GM18508 (cell line): Measurements from ENCODE around the gene TALDO1.

Experiments used
- ATAC-seq: cut with Tn5 transposase; IDR thresholded peaks from one replicate; pipeline ENCODE4 v1.9.1; 2021; ENCODE audit warnings: moderate number of reproducible peaks; ENCODE audit not compliant: insufficient read depth, unreplicated experiment

Gene TALDO1

DNA sequence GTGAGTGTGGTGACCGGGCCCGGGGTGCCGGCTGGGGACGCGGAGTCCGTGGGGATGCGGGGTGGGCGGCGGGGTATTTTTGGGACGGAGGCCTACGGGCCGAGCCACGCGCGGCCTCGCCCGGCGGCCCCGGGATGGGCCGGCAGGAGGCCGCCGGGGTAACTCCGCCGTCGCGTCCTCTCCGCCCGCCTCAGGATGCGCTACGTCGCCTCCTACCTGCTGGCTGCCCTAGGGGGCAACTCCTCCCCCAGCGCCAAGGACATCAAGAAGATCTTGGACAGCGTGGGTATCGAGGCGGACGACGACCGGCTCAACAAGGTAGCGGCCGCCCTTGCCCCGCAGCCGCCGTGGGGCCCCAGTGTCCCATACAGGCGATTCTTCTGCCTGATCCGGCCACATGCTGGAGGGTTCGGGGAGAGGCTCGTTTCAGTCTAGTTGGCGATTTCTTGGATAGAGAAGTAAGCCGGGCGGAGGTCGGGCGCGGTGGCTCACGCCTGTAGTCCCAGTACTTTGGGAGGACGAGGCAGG is 62.8 kb downstream of the TALDO1 start:
- ATAC-seq: no peak

DNA sequence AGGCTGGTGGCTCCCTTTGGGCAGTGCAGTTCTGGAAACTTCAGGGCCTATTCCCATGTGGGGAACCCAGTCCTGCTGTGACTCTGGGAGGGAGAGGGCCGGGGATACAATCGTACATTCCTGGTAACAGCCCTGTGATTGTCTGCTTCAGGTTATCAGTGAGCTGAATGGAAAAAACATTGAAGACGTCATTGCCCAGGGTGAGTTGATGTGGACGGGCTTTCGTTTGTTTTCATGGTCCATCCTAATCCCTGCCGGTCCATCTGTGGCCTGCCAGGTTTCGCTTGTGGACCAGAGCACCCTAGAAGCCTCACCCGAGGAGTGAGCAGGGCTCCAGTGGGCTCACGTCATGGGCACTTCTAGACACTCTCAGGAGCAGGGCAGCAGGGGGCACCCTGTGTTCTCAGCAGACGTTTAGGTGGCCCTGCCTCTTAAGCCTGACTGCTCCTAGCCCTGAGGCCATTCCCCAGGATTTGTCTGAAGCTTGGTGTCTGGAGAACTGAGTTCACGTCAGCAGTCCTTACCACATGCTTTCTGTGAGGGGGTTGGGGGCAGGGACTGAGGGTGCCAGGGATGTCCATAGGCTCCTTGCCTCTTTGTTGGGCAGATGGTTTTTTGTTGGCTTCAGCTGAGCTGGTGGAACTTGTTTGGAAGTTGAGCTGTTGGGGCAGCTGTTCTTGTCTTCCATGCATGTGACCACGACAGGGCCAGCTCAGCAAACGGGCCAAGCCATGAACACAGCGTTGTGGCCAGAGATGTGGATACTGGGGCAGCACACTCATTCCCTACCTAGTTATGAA is 64.4 kb downstream of the TALDO1 start:
- ATAC-seq: no peak

DNA sequence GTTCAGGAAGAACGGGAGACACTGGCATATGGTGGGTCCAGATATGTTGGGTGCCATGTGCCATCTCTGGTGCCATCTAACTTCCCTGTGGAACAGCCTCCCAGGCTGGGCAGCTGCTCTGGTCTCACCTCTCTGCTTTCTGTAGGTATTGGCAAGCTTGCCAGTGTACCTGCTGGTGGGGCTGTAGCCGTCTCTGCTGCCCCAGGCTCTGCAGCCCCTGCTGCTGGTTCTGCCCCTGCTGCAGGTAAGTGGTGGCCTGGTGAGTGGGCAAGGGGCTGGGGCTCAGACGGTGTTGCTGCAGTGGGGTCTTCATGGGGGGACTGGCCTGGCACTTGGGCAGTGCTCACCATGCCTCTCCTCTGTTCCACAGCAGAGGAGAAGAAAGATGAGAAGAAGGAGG is 65.1 kb downstream of the TALDO1 start:
- ATAC-seq: no peak

DNA sequence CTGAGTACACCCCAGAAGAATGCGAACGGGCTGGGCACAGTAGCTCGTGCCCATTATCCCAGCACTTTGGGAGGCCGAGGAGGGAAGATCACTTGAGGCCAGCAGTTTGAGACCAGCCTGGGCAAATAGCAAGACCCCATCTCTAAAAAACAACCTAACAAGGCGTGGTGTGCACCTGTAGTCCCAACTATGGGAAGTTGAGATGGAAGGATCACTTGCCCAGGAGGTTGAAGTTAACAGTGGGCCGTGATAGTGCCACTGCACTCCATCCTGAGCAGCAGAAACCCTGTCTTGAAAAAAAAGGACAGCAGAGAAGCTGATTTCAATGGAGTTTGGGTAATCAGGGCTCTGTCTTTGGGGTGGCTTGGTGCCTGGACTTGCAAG is 65.8 kb downstream of the TALDO1 start:
- no peak for ATAC-seq

DNA sequence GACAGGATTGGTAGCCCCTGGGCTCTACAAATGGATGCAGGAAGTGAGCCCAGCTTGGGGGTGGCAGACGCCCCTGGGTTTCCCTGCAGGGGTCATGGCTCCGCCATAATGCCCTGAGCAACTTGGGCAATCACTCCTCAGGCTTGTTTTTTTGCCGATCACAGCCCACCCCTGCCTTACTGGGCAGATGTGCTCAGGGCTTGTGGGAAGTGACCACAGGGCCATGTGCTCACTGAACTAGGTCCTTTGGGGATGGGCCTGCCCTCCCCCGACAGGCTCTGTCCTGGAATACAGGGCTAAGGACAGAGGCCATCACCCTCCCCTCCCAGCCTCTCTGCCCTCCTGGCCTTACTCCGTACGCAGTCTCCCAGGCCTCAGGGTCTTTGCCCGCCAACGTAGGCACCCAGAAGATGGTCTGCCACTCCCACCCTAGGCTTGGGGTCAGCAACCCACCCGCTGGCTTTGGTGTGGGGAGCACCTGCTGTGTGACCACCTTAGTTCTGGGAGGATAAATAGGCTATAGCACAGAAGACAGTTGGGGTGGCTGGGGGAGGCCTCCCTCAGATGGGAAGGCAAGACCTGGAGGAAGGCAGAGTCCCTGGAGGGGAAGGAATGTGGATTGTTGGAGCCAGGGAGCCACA is 66.3 kb downstream of the TALDO1 start:
- ATAC-seq: no peak
